ENCODE results near the gene CLTCL1.

GRCh38 chr22:19206287-19206686 lies 85.2 kb downstream of the CLTCL1 start:
- TF ChIP-seq EZH2 (IDR thresholded peaks at IDR 0.05; ENCODE audit: insufficient read depth, poor library complexity, severe bottlenecking) (no peak), EZH2phosphoT487 (IDR thresholded peaks at IDR 0.05; ENCODE audit: insufficient read depth, low read depth) (no peak)
